Mesendoderm (in vitro differentiated cells): ENCODE results near the gene UMODL1.

Experiments used
- DNase-seq: peaks from one replicate; pipeline ENCODE4 v3.0.0; 2013
- H2AK5ac ChIP-seq: 2 replicates; pipeline ENCODE4 v1.6.1; 2013; ENCODE audit warnings: low read length, inconsistent platforms
- H2BK120ac ChIP-seq: 2 replicates; pipeline ENCODE4 v1.6.1; 2013; ENCODE audit warnings: low read depth, mild to moderate bottlenecking, low read length, moderate library complexity, mixed read lengths
- H2BK15ac ChIP-seq: replicated peaks from 2 replicates; pipeline ENCODE4 v1.6.1; 2013; ENCODE audit warnings: low read depth, mild to moderate bottlenecking, moderate library complexity
- H2BK5ac ChIP-seq: 2 replicates; pipeline ENCODE4 v1.6.1; 2013; ENCODE audit warnings: low read length, inconsistent platforms
- H3K18ac ChIP-seq: 2 replicates; pipeline ENCODE4 v1.6.1; 2013; ENCODE audit warnings: mild to moderate bottlenecking, low read length, mixed read lengths
- H3K23ac ChIP-seq: one replicate; pipeline ENCODE4 v1.6.1; 2013; ENCODE audit warnings: low read length
- H3K27ac ChIP-seq: 2 replicates; pipeline ENCODE4 v1.5.1; 2013; ENCODE audit warnings: low read depth, mild to moderate bottlenecking, inconsistent platforms, low read length, moderate library complexity
- H3K27me3 ChIP-seq: 2 replicates; pipeline ENCODE4 v1.6.1; 2013; ENCODE audit warnings: low read length, control low read depth, mild to moderate bottlenecking, inconsistent platforms; ENCODE audit not compliant: insufficient read depth, poor library complexity
- H3K36me3 ChIP-seq: 2 replicates; pipeline ENCODE4 v1.6.1; 2013; ENCODE audit warnings: low read length, inconsistent platforms; ENCODE audit not compliant: control insufficient read depth, insufficient read depth
- H3K4ac ChIP-seq: one replicate; pipeline ENCODE4 v1.6.1; 2013; ENCODE audit warnings: low read depth, mild to moderate bottlenecking, low read length, moderate library complexity
- H3K4me1 ChIP-seq: 2 replicates; pipeline ENCODE4 v1.6.1; 2013; ENCODE audit warnings: low read depth, low read length, inconsistent platforms; ENCODE audit not compliant: control insufficient read depth
- H3K4me2 ChIP-seq: 2 replicates; pipeline ENCODE4 v1.6.1; 2013; ENCODE audit warnings: low read length
- H3K4me3 ChIP-seq: 2 replicates; pipeline ENCODE4 v1.5.1; 2013; ENCODE audit warnings: mild to moderate bottlenecking, low read length
- H3K56ac ChIP-seq: one replicate; pipeline ENCODE4 v1.6.1; 2013; ENCODE audit warnings: low read length
- H3K79me1 ChIP-seq: 2 replicates; pipeline ENCODE4 v1.6.1; 2013; ENCODE audit warnings: low read length, inconsistent platforms
- H3K79me2 ChIP-seq: 2 replicates; pipeline ENCODE4 v1.6.1; 2013; ENCODE audit warnings: mild to moderate bottlenecking, low read length; ENCODE audit not compliant: control insufficient read depth, insufficient read depth
- H3K9ac ChIP-seq: 2 replicates; pipeline ENCODE4 v1.6.1; 2013; ENCODE audit warnings: low read length, inconsistent platforms
- H4K5ac ChIP-seq: one replicate; pipeline ENCODE4 v1.6.1; 2013; ENCODE audit warnings: low read length
- H4K8ac ChIP-seq: one replicate; pipeline ENCODE4 v1.6.1; 2013; ENCODE audit warnings: low read depth, mild to moderate bottlenecking, control low read depth, low read length, moderate library complexity
- WGBS: extraction: QIAGEN DNeasy Blood & Tissue Kit; methylation state at CpG from one replicate; pipeline ENCODE4 v1.1.7; 2013; ENCODE audit warnings: low lambda C conversion rate, missing lambda C conversion rate; ENCODE audit not compliant: insufficient coverage; ENCODE audit errors: extremely low coverage; 5-methylcytosine and 5-hydroxymethylcytosine counted together

Gene UMODL1

DNA sequence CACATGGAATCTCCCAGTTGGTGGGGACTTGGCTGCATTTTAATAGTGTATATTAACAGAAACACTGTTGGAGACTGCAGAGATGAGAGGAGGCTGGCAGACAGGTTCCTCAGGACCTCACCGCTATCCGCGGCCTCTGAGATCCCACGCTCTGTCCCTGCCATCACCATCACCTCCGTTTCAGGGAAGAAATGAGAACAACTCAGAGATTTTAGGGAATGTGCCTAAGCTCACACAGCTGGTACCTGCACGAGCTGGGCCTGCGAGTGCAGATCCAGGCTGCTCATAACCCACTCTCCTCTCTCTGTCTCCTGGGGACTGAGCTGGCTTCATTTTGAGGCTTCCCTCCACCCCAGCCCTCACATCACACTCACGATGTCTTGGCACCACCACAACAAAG lies 62.0 kb downstream of the UMODL1 start:
- Histone ChIP-seq H3K4ac (no peak overlapping the region), H2BK120ac (no peak overlapping the region), H2BK5ac (no peak overlapping the region), H3K4me3 (no peak overlapping the region), H3K27ac (no peak overlapping the region), H3K4me2 (no peak overlapping the region), H3K27me3 (no peaks in the 10 kb centered on the region), H3K79me1 (no peaks in the 10 kb centered on the region), H2BK15ac (no peak overlapping the region), H3K23ac (no peak overlapping the region), H3K18ac (no peak overlapping the region), H4K8ac (no peak overlapping the region), H3K36me3 (no peaks in the 10 kb centered on the region), H2AK5ac (no peak overlapping the region), H3K4me1 (no peaks in the 10 kb centered on the region), H3K79me2 (no peaks in the 10 kb centered on the region), H3K56ac (no peak overlapping the region), H4K5ac (no peak overlapping the region), H3K9ac (no peak overlapping the region)
- no peak for DNase-seq
- no CpG with 5 or more reads among the region's 8 CpGs for WGBS

DNA sequence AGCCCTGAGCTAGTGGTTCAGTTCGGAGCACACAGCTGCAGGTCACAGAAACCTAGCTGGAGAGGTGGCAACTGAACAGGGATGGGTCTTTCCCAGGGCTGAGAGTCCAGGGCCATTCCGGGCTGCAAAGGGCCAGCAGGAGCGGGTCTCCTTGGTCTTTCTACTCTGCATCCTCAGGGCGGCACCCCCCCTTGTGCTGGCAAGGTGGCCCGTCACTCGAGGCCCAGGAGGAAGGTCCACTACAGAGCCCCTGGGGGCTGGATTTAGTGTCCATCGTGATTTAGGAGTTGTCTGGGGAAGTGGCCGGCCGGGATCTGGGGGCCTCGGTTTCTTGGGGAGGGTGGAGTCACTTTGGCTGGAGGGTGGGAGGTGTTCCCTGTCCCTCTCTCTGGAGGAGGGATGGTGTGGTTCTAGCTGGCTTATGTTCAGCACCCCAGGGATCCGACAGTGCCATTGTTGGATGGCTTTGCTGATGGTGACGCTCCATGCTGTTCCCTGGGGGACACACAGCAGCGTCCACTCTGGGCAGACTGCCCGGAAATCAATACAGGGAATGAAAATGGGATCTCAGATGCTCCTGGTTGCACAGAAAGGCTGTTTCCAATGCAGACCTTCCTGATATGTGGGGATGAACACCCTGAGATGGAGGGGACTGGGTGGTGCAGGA lies 64.4 kb downstream of the UMODL1 start:
- H2AK5ac ChIP-seq = no peak overlapping the region
- H3K4me2 ChIP-seq = no peak overlapping the region
- no peaks in the 10 kb centered on the region for H3K36me3 ChIP-seq
- H3K27ac ChIP-seq = no peak overlapping the region
- H3K79me2 ChIP-seq = no peaks in the 10 kb centered on the region
- no CpG with 5 or more reads among the region's 14 CpGs for whole genome bisulfite sequencing
- no peak overlapping the region for H3K4me3 ChIP-seq
- no peak overlapping the region for H2BK5ac ChIP-seq
- no peaks in the 10 kb centered on the region for H3K79me1 ChIP-seq
- no peak overlapping the region for H3K23ac ChIP-seq
- no peak for DNase-seq
- H3K9ac ChIP-seq = no peak overlapping the region
- H3K18ac ChIP-seq = no peak overlapping the region
- H3K27me3 ChIP-seq = no peaks in the 10 kb centered on the region
- H3K4me1 ChIP-seq = no peaks in the 10 kb centered on the region
- no peak overlapping the region for H3K4ac ChIP-seq
- H2BK15ac ChIP-seq = no peak overlapping the region
- no peak overlapping the region for H3K56ac ChIP-seq
- H4K8ac ChIP-seq = no peak overlapping the region
- no peak overlapping the region for H2BK120ac ChIP-seq
- no peak overlapping the region for H4K5ac ChIP-seq

DNA sequence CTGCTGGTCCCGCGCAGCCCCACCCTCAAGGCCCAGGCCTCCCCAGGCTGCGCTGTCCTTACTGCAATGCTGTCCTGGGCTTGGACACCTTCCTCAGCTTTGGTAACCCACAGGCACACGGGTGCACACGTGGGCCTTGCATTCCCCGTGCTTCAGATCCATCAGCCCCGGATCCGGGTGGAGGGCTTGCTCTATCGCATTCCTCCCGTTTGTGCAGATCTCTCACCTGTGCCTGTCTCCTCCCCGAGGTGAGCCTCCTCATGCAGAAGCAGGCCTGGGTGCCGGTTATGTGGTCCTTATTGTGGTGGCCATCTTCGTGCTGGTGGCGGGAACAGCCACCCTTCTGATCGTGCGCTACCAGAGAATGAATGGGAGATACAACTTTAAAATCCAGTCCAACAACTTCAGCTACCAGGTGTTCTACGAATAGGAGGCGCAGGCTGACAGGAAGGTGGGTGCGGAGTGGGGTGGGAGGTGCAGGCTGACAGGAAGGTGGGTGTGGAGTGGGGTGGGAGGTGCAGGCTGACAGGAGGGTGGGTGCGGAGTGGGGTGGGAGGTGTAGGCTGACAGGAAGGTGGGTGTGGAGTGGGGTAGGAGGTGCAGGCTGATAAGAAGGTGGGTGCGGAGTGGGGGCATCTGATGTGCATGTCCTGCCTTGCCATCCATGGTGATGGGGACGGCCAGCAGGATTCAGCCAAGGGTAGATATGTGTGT lies 66.2 kb downstream of the UMODL1 start:
- no peak overlapping the region for H3K4me2 ChIP-seq
- H2BK5ac ChIP-seq = no peak overlapping the region
- H3K23ac ChIP-seq = no peak overlapping the region
- no CpG with 5 or more reads among the region's 22 CpGs for whole genome bisulfite sequencing
- no peaks in the 10 kb centered on the region for H3K27me3 ChIP-seq
- no peaks in the 10 kb centered on the region for H3K36me3 ChIP-seq
- H3K18ac ChIP-seq = no peak overlapping the region
- no peak overlapping the region for H3K9ac ChIP-seq
- H2BK120ac ChIP-seq = no peak overlapping the region
- no peaks in the 10 kb centered on the region for H3K79me1 ChIP-seq
- H4K8ac ChIP-seq = no peak overlapping the region
- DNase-seq = no peak
- no peak overlapping the region for H3K4ac ChIP-seq
- no peak overlapping the region for H4K5ac ChIP-seq
- no peak overlapping the region for H2BK15ac ChIP-seq
- no peaks in the 10 kb centered on the region for H3K79me2 ChIP-seq
- no peak overlapping the region for H3K4me3 ChIP-seq
- no peak overlapping the region for H3K56ac ChIP-seq
- H3K27ac ChIP-seq = no peak overlapping the region
- H2AK5ac ChIP-seq = no peak overlapping the region
- H3K4me1 ChIP-seq = no peaks in the 10 kb centered on the region

DNA sequence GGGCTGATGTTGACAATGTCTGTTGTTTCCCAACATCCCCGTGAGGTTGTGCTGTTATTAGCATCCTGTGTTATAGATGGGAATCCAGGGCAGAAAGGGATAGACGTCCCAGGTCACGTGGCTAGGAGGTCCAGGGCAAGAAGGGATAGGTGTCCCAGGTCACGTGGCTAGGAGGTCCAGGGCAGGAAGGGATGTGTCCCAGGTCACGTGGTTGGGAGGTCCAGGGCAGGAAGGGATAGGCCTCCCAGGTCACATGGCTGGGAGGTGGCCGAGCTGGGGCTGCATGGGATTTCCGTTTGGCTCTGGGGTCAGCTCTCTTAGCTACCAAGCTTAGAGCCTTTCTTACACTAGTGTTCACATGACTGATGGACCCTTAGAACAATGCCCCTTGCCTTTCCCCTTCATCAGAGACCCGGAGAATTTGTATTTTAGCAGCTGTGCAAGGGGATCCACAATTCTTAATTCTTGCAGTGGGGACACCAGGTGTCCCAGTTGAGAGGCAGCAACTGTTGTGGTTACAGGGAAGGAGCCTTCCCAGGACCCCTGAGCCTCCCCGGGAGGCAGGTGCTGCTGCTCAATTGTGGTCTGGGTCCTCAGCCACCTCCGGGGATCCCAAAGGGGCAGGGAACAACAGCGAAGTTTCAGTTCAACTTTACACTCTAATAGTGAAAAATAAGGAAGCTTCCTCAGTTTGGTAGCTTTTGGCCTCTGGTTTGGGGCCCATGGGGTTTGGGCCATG lies 69.2 kb downstream of the UMODL1 start:
- H3K18ac ChIP-seq = no peak overlapping the region
- no peak overlapping the region for H3K4me3 ChIP-seq
- H3K56ac ChIP-seq = no peak overlapping the region
- DNase-seq = no peak
- H3K9ac ChIP-seq = no peak overlapping the region
- no peaks in the 10 kb centered on the region for H3K79me2 ChIP-seq
- H2BK5ac ChIP-seq = no peak overlapping the region
- no peak overlapping the region for H3K4me2 ChIP-seq
- no peak overlapping the region for H2AK5ac ChIP-seq
- H3K79me1 ChIP-seq = no peaks in the 10 kb centered on the region
- H3K4ac ChIP-seq = no peak overlapping the region
- no peak overlapping the region for H2BK120ac ChIP-seq
- no peak overlapping the region for H4K8ac ChIP-seq
- no CpG with 5 or more reads among the region's 11 CpGs for WGBS
- no peak overlapping the region for H3K27ac ChIP-seq
- no peak overlapping the region for H3K23ac ChIP-seq
- H4K5ac ChIP-seq = no peak overlapping the region
- H3K27me3 ChIP-seq = no peaks in the 10 kb centered on the region
- no peaks in the 10 kb centered on the region for H3K36me3 ChIP-seq
- no peaks in the 10 kb centered on the region for H3K4me1 ChIP-seq
- H2BK15ac ChIP-seq = no peak overlapping the region

DNA sequence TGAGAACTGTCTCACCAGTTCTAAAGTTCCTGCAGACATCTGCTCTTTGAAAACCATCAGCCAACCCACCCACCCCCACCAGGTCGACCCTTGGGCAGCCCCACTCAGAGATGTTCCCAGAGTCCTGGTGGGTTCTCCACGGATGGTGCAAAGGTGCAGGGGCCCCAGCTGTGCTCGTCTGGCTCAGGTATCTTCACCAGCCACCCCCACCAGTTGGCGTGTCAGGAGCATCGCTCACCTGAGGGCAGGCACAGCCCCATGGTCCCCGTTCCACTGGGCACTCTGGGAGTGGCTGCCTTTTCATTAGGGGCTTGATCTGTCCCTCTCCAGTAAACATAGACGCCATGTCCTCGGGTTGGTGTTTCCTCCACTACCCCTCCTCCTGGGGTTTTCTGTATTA lies 70.5 kb downstream of the UMODL1 start:
- H4K8ac ChIP-seq = no peak overlapping the region
- no peak overlapping the region for H3K23ac ChIP-seq
- H3K27me3 ChIP-seq = no peaks in the 10 kb centered on the region
- H4K5ac ChIP-seq = no peak overlapping the region
- no peak for DNase-seq
- no peaks in the 10 kb centered on the region for H3K79me1 ChIP-seq
- H2BK15ac ChIP-seq = no peak overlapping the region
- no peak overlapping the region for H3K56ac ChIP-seq
- H3K4me1 ChIP-seq = no peaks in the 10 kb centered on the region
- H3K27ac ChIP-seq = no peak overlapping the region
- no peak overlapping the region for H2BK5ac ChIP-seq
- H3K79me2 ChIP-seq = no peaks in the 10 kb centered on the region
- H2BK120ac ChIP-seq = no peak overlapping the region
- no peak overlapping the region for H3K9ac ChIP-seq
- no peak overlapping the region for H3K4me2 ChIP-seq
- H2AK5ac ChIP-seq = no peak overlapping the region
- no peak overlapping the region for H3K4me3 ChIP-seq
- no CpG with 5 or more reads among the region's 8 CpGs for WGBS
- no peak overlapping the region for H3K4ac ChIP-seq
- H3K36me3 ChIP-seq = no peaks in the 10 kb centered on the region
- H3K18ac ChIP-seq = no peak overlapping the region
